ENCODE measurements around the gene NUP62CL. TPM values are rescaled to one million over a fixed set of nuclear protein-coding genes. Genes with fewer than 3 reads are reported as not detected.

The NUP62CL gene
- total and polyA plus RNA-seq, 2 of the 13 experiments (the other 11 are each of a cell fraction or from before 2014, with no cell fraction given), result 4.2 to 5.8 TPM

DNA sequence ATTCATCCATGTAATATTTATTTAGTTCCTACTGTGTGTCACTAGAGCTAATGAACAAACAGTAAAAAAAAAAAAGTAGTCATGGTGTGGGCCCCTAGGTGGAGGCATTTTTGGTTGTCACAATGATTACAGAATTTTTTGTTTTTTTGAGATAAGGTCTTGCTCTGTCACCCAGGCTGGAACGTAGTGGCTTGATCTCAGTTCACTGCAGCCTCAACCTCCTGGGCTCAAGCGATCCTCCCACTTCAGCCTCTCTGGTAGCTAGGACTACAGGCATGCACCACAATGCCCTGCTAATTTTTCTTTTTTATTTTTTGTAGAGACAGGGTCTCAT, 22.2 kb upstream of the NUP62CL start (continued):
- TF ChIP-seq, protein P1, sequence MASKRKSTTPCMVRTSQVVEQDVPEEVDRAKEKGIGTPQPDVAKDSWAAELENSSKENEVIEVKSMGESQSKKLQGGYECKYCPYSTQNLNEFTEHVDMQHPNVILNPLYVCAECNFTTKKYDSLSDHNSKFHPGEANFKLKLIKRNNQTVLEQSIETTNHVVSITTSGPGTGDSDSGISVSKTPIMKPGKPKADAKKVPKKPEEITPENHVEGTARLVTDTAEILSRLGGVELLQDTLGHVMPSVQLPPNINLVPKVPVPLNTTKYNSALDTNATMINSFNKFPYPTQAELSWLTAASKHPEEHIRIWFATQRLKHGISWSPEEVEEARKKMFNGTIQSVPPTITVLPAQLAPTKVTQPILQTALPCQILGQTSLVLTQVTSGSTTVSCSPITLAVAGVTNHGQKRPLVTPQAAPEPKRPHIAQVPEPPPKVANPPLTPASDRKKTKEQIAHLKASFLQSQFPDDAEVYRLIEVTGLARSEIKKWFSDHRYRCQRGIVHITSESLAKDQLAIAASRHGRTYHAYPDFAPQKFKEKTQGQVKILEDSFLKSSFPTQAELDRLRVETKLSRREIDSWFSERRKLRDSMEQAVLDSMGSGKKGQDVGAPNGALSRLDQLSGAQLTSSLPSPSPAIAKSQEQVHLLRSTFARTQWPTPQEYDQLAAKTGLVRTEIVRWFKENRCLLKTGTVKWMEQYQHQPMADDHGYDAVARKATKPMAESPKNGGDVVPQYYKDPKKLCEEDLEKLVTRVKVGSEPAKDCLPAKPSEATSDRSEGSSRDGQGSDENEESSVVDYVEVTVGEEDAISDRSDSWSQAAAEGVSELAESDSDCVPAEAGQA (IDR thresholded peaks at IDR 0.05; ENCODE audit: low read depth), result no peak
- TF ChIP-seq, protein P1 (CRISPR knock-in tag; IDR thresholded peaks at IDR 0.05; ENCODE audit: borderline replicate concordance), result no peak
- TF ChIP-seq, protein P2, sequence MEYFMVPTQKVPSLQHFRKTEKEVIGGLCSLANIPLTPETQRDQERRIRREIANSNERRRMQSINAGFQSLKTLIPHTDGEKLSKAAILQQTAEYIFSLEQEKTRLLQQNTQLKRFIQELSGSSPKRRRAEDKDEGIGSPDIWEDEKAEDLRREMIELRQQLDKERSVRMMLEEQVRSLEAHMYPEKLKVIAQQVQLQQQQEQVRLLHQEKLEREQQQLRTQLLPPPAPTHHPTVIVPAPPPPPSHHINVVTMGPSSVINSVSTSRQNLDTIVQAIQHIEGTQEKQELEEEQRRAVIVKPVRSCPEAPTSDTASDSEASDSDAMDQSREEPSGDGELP (IDR thresholded peaks at IDR 0.05; ENCODE audit: borderline replicate concordance, low read depth), result no peak

DNA sequence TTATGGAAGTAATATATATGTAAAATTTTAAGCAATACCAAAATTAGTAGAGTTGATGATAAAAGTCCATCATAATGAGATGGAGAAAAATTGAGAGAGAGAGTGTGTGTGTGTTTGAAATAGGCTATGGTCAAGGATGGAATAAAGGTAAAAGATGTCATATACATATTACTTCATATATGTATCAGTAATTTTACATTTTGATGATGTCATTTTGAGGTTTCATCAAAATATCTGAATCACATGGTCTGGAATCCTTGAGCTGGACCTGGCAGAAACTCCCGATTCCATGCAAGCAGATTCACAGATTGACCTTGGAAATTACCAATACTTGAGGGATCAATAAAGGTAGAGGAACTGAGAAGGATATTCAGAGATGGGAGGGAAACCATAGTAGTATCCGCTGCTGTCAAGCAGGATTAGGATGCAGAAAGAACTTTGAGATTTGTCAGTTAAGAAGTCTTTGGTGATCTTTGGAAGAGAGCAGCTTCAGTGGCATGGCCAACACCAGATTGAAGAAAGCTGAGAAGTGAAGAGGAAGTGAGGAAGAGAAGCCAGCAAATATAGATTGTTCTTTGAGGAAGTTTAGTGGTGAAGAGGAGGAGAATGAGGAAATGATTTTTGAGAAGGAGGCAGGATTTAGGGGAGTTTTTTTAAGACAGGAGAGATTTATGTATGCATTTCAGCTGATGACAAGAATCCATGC, 21.7 kb upstream of the NUP62CL start:
- FAIRE-seq (no peak), DNase-seq (ENCODE audit: low spot score) (no peak), ATAC-seq (no peak)
- Histone ChIP-seq H3K9ac (ENCODE audit: insufficient read depth, low read depth, low read length) (no peak overlapping the region), H3K9me3 (ENCODE audit: low read length) (no peaks in the 10 kb centered on the region), H2AFZ (ENCODE audit: low read length) (no peak overlapping the region), H3K4me3 (replicated peaks in 1 of 3; ENCODE audit: insufficient read depth in 1 of 3, low read depth in 2 of 3, low read length in 3 of 3) (no peak overlapping the region), H3K79me2 (ENCODE audit: insufficient read depth, low read length) (no peaks in the 10 kb centered on the region), H3K4me2 (ENCODE audit: low read depth, low read length) (no peak overlapping the region), H3K4me1 (ENCODE audit: insufficient read depth, low read length) (no peaks in the 10 kb centered on the region), H3K36me3 (replicated peaks in 1 of 2; ENCODE audit: control insufficient read depth in 1 of 2, insufficient read depth in 2 of 2, low read length in 2 of 2) (no peaks in the 10 kb centered on the region), H4K20me1 (ENCODE audit: insufficient read depth, low read length) (no peaks in the 10 kb centered on the region), H3K27ac (ENCODE audit: extremely low read length, insufficient read depth, low read length) (no peak overlapping the region), H3K27me3 (ENCODE audit: control insufficient read depth in 1 of 2, insufficient read depth in 2 of 2, low read length in 2 of 2) (no peaks in the 10 kb centered on the region)
- ChIA-PET CTCF (ENCODE audit: low intra/inter-chr PET ratio, low total read pairs) (no interaction called here), POLR2A (no interaction called here)
- 0% methylated on average over 2 of the region's 2 CpGs for WGBS (ENCODE audit: low lambda C conversion rate)
- no TSS peak for BruUV-seq (replicated peaks)
- intact Hi-C loops (cut with micrococcal nuclease; ENCODE audit: unreplicated experiment), result loop anchor here (5.0 kb wide), 1 partner anchor 374 kb away; no protein-coding TSS in a partner anchor
- in situ Hi-C loops (cut with HindIII; ENCODE audit: extremely low pct_ligation_motif_present, low pct_unique_long_range_greater_than_20kb), result no loop called here
- no peak for TF ChIP-seq NCOR1 (IDR thresholded peaks at IDR 0.05; ENCODE audit: borderline replicate concordance, low read length)
- TF ChIP-seq, protein P3, sequence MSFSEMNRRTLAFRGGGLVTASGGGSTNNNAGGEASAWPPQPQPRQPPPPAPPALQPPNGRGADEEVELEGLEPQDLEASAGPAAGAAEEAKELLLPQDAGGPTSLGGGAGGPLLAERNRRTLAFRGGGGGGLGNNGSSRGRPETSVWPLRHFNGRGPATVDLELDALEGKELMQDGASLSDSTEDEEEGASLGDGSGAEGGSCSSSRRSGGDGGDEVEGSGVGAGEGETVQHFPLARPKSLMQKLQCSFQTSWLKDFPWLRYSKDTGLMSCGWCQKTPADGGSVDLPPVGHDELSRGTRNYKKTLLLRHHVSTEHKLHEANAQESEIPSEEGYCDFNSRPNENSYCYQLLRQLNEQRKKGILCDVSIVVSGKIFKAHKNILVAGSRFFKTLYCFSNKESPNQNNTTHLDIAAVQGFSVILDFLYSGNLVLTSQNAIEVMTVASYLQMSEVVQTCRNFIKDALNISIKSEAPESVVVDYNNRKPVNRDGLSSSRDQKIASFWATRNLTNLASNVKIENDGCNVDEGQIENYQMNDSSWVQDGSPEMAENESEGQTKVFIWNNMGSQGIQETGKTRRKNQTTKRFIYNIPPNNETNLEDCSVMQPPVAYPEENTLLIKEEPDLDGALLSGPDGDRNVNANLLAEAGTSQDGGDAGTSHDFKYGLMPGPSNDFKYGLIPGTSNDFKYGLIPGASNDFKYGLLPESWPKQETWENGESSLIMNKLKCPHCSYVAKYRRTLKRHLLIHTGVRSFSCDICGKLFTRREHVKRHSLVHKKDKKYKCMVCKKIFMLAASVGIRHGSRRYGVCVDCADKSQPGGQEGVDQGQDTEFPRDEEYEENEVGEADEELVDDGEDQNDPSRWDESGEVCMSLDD (CRISPR knock-in tag; IDR thresholded peaks at IDR 0.05; ENCODE audit: borderline replicate concordance), result no peak
- peak; percentile 79 for TF ChIP-seq ATF7 (IDR thresholded peaks at IDR 0.05)
- TF ChIP-seq ATF7 (CRISPR knock-in tag; IDR thresholded peaks at IDR 0.05), result no peak
- TF ChIP-seq, protein P4, sequence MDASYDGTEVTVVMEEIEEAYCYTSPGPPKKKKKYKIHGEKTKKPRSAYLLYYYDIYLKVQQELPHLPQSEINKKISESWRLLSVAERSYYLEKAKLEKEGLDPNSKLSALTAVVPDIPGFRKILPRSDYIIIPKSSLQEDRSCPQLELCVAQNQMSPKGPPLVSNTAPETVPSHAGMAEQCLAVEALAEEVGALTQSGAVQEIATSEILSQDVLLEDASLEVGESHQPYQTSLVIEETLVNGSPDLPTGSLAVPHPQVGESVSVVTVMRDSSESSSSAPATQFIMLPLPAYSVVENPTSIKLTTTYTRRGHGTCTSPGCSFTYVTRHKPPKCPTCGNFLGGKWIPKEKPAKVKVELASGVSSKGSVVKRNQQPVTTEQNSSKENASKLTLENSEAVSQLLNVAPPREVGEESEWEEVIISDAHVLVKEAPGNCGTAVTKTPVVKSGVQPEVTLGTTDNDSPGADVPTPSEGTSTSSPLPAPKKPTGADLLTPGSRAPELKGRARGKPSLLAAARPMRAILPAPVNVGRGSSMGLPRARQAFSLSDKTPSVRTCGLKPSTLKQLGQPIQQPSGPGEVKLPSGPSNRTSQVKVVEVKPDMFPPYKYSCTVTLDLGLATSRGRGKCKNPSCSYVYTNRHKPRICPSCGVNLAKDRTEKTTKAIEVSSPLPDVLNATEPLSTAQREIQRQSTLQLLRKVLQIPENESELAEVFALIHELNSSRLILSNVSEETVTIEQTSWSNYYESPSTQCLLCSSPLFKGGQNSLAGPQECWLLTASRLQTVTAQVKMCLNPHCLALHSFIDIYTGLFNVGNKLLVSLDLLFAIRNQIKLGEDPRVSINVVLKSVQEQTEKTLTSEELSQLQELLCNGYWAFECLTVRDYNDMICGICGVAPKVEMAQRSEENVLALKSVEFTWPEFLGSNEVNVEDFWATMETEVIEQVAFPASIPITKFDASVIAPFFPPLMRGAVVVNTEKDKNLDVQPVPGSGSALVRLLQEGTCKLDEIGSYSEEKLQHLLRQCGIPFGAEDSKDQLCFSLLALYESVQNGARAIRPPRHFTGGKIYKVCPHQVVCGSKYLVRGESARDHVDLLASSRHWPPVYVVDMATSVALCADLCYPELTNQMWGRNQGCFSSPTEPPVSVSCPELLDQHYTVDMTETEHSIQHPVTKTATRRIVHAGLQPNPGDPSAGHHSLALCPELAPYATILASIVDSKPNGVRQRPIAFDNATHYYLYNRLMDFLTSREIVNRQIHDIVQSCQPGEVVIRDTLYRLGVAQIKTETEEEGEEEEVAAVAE (CRISPR knock-in tag; IDR thresholded peaks at IDR 0.05; ENCODE audit: borderline replicate concordance), result no peak

All from HepG2 (cell line).